ENCODE data around the gene FRMD8.

Gene FRMD8

GRCh38 chr11:65454311-65454695 lies 67.9 kb downstream of the FRMD8 start:
- no peak for DNase-seq (ENCODE audit: low spot score)

GRCh38 chr11:65454696-65455456 lies 68.4 kb downstream of the FRMD8 start:
- DNase-seq (ENCODE audit: low spot score), result peak; percentile 89

- no peak for DNase-seq (ENCODE audit: low spot score)
Measured at GRCh38 chr11:65456418-65456817, 70.0 kb downstream of the FRMD8 start.

- no peak for DNase-seq (ENCODE audit: low spot score)
Measured at GRCh38 chr11:65459552-65459951, 73.1 kb downstream of the FRMD8 start.

Measured in kidney tubule cell (primary cell).